Mucosa of gallbladder (tissue), 1 donor: ENCODE data around the gene EMP2. TPM values are rescaled to one million over a fixed set of nuclear protein-coding genes. Genes with fewer than 3 reads are reported as not detected.
"Not testable (repeated sequence)": the region's sequence is repeated elsewhere in the genome, so short reads cannot be mapped to it uniquely, and the experiment has no call there.

ENCODE experiments used
- DNase-seq: peaks from one replicate; pipeline ENCODE4 v3.0.0-alpha.2; 2020; ENCODE audit warnings: low spot score
- total RNA-seq: library from RNA; stranded (reverse); gene quantifications from one replicate; pipeline ENCODE4 v1.2.1, GENCODE V29; 2021
- donor health status: DM: no; HTN: no; CAD: no.

EMP2 gene
- total RNA-seq, 1 donor from 2014 or later = 38.3 TPM

GRCh38 chr16:10552281-10552680 lies 28.1 kb downstream of the EMP2 start:
- DNase-seq = no peak

- DNase-seq = no peak
Measured at GRCh38 chr16:10551881-10552280, 28.5 kb downstream of the EMP2 start.

- no peak for DNase-seq
Measured at GRCh38 chr16:10548404-10548803, 32.0 kb downstream of the EMP2 start.

- DNase-seq = no peak
Measured at GRCh38 chr16:10547708-10548107, 32.7 kb downstream of the EMP2 start.

GRCh38 chr16:10543231-10543977 lies 37.0 kb downstream of the EMP2 start:
- no peak for DNase-seq

- no peak for DNase-seq
Measured at GRCh38 chr16:10541366-10541765, 39.0 kb downstream of the EMP2 start.

- DNase-seq = no peak
Measured at GRCh38 chr16:10539793-10540192, 40.6 kb downstream of the EMP2 start.

- no peak for DNase-seq
Measured at GRCh38 chr16:10539236-10539635, 41.2 kb downstream of the EMP2 start.

- no peak for DNase-seq
Measured at GRCh38 chr16:10538583-10538982, 41.8 kb downstream of the EMP2 start.

- DNase-seq = no peak
Measured at GRCh38 chr16:10537946-10538345, 42.5 kb downstream of the EMP2 start.

GRCh38 chr16:10536814-10537389 lies 43.5 kb downstream of the EMP2 start:
- no peak for DNase-seq

- DNase-seq = not testable (repeated sequence)
Measured at GRCh38 chr16:10536328-10536727, 44.1 kb downstream of the EMP2 start.

GRCh38 chr16:10535461-10535860 lies 44.9 kb downstream of the EMP2 start:
- DNase-seq = no peak

- no peak for DNase-seq
Measured at GRCh38 chr16:10534748-10535147, 45.6 kb downstream of the EMP2 start.

GRCh38 chr16:10533612-10534011 lies 46.8 kb downstream of the EMP2 start:
- not testable (repeated sequence) for DNase-seq

- no peak for DNase-seq
Measured at GRCh38 chr16:10531582-10531981, 48.8 kb downstream of the EMP2 start.

- DNase-seq = no peak
Measured at GRCh38 chr16:10530685-10531084, 49.7 kb downstream of the EMP2 start.

- DNase-seq = no peak
Measured at GRCh38 chr16:10529895-10530669, 50.3 kb downstream of the EMP2 start.

- DNase-seq = no peak
Measured at GRCh38 chr16:10528635-10529034, 51.8 kb downstream of the EMP2 start.

GRCh38 chr16:10526962-10527361 lies 53.4 kb downstream of the EMP2 start:
- no peak for DNase-seq

- no peak for DNase-seq
Measured at GRCh38 chr16:10525214-10525825, 55.1 kb downstream of the EMP2 start.

- DNase-seq = no peak
Measured at GRCh38 chr16:10522966-10523365, 57.4 kb downstream of the EMP2 start.
